HEK293T (cell line): Measurements from ENCODE around the gene CGNL1.

Experiments
- ARNT ChIP-seq: fragments of 450-650 bp; IDR thresholded peaks from 2 replicates; pipeline ENCODE4 v1.6.1; 2017; ENCODE audit warnings: mild to moderate bottlenecking
- FOXK2 ChIP-seq: fragments of 450-650 bp; IDR thresholded peaks from 2 replicates; pipeline ENCODE4 v1.6.1; 2016; ENCODE audit warnings: mild to moderate bottlenecking
- FOXM1 ChIP-seq: fragments of 450-650 bp; IDR thresholded peaks from 2 replicates; pipeline ENCODE4 v1.6.1; 2017; ENCODE audit warnings: mild to moderate bottlenecking, borderline replicate concordance
- HDGF ChIP-seq: fragments of 450-650 bp; IDR thresholded peaks from 2 replicates; pipeline ENCODE4 v1.6.1; 2017; ENCODE audit warnings: antibody characterized with exemption, borderline replicate concordance
- NFRKB ChIP-seq: fragments of 450-650 bp; IDR thresholded peaks from 2 replicates; pipeline ENCODE4 v1.6.1; 2016; ENCODE audit warnings: mild to moderate bottlenecking, moderate library complexity
- SP1 ChIP-seq: fragments of 450-650 bp; IDR thresholded peaks from 2 replicates; pipeline ENCODE4 v1.6.1; 2017
- SUZ12 ChIP-seq: fragments of 450-650 bp; IDR thresholded peaks from 2 replicates; pipeline ENCODE4 v1.6.1; 2016; ENCODE audit warnings: mild to moderate bottlenecking
- ZNF384 ChIP-seq: fragments of 450-650 bp; IDR thresholded peaks from 2 replicates; pipeline ENCODE4 v1.6.1; 2016
- TF ChIP-seq, protein P1 (sequence below): fragments of 450-650 bp; IDR thresholded peaks from 2 replicates; pipeline ENCODE4 v1.6.1; 2016

DNA sequence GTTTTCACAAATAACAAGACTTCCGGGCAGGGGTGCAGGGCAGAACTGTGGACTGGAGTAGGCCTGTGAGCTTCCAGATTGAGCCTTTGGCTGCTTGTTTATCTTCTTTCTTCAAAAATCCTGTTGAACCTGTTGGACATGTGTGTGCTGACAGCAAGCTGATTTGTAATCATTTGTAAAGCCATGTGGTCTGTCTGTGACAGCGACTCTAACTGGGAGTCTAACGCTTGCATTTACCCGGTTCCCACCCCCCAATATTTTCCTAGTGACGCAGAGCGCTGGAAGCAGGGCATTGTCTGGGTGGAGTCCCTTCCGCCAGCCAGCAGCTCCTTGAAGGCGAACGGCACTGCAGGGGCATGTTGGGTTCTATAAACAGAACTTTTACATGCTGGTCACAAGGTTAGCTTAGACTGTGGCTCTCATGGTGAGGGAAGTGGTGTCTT lies 129.7 kb downstream of the CGNL1 start:
- TF ChIP-seq FOXK2, result no peak
- TF ChIP-seq, protein P1, sequence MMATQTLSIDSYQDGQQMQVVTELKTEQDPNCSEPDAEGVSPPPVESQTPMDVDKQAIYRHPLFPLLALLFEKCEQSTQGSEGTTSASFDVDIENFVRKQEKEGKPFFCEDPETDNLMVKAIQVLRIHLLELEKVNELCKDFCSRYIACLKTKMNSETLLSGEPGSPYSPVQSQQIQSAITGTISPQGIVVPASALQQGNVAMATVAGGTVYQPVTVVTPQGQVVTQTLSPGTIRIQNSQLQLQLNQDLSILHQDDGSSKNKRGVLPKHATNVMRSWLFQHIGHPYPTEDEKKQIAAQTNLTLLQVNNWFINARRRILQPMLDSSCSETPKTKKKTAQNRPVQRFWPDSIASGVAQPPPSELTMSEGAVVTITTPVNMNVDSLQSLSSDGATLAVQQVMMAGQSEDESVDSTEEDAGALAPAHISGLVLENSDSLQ, result no peak
- no peak for TF ChIP-seq NFRKB
- no peak for TF ChIP-seq HDGF
- TF ChIP-seq FOXM1, result no peak
- no peak for TF ChIP-seq ZNF384
- no peak for TF ChIP-seq SUZ12
- no peak for TF ChIP-seq ARNT
- TF ChIP-seq SP1, result no peak
